ENCODE results near the gene PLPP2. TPM values are rescaled to one million over a fixed set of nuclear protein-coding genes. Genes with fewer than 3 reads are reported as not detected.
"Not testable (repeated sequence)": the region's sequence is repeated elsewhere in the genome, so short reads cannot be mapped to it uniquely, and the experiment has no call there.

Gene PLPP2
- total and polyA plus RNA-seq, 9 of the 15 experiments (the other 6 are each of a cell fraction or from before 2014, with no cell fraction given), result 0.51 to 4.4 (median 2.2) TPM; not detected in 1

- BruUV-seq (replicated peaks); FAIRE-seq; H3K9me1 ChIP-seq (ENCODE audit: control insufficient read depth, insufficient read depth, low read length); H3K4me2 ChIP-seq (ENCODE audit: insufficient read depth, low read length); H3K9me3 ChIP-seq (replicated peaks; ENCODE audit: control insufficient read depth, insufficient read depth, low read depth, low read length); H4K20me1 ChIP-seq (replicated peaks; ENCODE audit: control insufficient read depth, insufficient read depth, low read length); POLR2A ChIA-PET; H2AFZ ChIP-seq (ENCODE audit: low read depth, low read length); H3K79me2 ChIP-seq (ENCODE audit: control insufficient read depth, insufficient read depth, low read length); in situ Hi-C loops (cut with MboI); DNase-seq (ENCODE audit: extremely low read depth in 1 of 4, low spot score in 3 of 4); H3K9ac ChIP-seq (ENCODE audit: insufficient read depth in 1 of 2, low read depth in 2 of 2, low read length in 2 of 2); H3K4me3 ChIP-seq; intact Hi-C loops (cut with micrococcal nuclease); ATAC-seq; H3K36me3 ChIP-seq (ENCODE audit: control insufficient read depth, insufficient read depth, low read length); H3K27ac ChIP-seq (ENCODE audit: extremely low read depth, low read depth, low read length); CTCF ChIA-PET (ENCODE audit: low intra/inter-chr PET ratio): not testable (repeated sequence)
- peak in 1 of 2 experiments; percentile 77; a peak in 2 of 4 replicates for TF ChIP-seq MLLT1 (IDR thresholded peaks at IDR 0.05)
- TF ChIP-seq EGR1 (conservative IDR thresholded peaks at IDR 0.05), result peak; percentile 68
- Histone ChIP-seq H3K27me3 (ENCODE audit: control insufficient read depth in 2 of 2, insufficient read depth in 2 of 2, low read length in 2 of 2) (peaks cover 23 to 26% of the 10 kb centered on the region in 2 experiments; a peak in 4 of 5 replicates), H3K4me1 (replicated peaks in 1 of 2; ENCODE audit: control insufficient read depth in 2 of 2, insufficient read depth in 2 of 2, low read length in 2 of 2) (peaks cover 0 to 11% of the 10 kb centered on the region in 2 experiments; a peak in 3 of 5 replicates)
- 4% methylated on average over 5 of the region's 12 CpGs for WGBS (ENCODE audit: insufficient coverage, low coverage, missing lambda C conversion rate)
Measured at GRCh38 chr19:270766-271318, 20.4 kb downstream of the PLPP2 start.

DNA sequence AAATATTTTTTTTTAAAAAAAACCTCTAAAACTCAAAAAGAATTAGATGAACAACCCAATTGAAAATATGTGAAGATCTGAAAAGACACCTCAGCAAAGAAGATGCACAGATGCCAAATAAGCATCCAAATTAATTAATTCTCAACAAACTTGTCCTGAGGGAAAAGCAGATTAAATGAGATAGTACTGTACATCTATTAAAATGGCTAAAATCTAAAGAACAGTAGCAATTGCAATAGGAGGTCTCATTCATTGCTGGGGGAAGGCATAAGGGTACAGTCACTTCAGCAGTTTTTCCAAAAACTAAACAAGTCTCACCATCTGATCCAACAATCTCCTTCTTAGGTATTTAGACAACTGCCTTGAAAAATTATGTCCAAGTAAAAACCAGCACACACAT is 22.0 kb downstream of the PLPP2 start:
- CTCF ChIA-PET (ENCODE audit: low intra/inter-chr PET ratio), result interaction anchor here (1.0 kb wide), 1 partner anchor 26 kb away, joined by 3 read pairs; no protein-coding TSS in a partner anchor
- Histone ChIP-seq H3K4me1 (replicated peaks in 1 of 2; ENCODE audit: control insufficient read depth in 2 of 2, insufficient read depth in 2 of 2, low read length in 2 of 2) (peaks cover 0 to 11% of the 10 kb centered on the region in 2 experiments; a peak in 3 of 5 replicates), H3K27ac (ENCODE audit: extremely low read depth, low read depth, low read length) (no peak overlapping the region), H3K79me2 (ENCODE audit: control insufficient read depth, insufficient read depth, low read length) (no peaks in the 10 kb centered on the region), H3K4me3 (no peak overlapping the region), H3K9me1 (ENCODE audit: control insufficient read depth, insufficient read depth, low read length) (no peaks in the 10 kb centered on the region), H4K20me1 (replicated peaks; ENCODE audit: control insufficient read depth, insufficient read depth, low read length) (no peaks in the 10 kb centered on the region), H3K9me3 (replicated peaks; ENCODE audit: control insufficient read depth, insufficient read depth, low read depth, low read length) (no peaks in the 10 kb centered on the region; the same call in 1 of the 2 replicates), H3K4me2 (ENCODE audit: insufficient read depth, low read length) (no peak overlapping the region), H3K36me3 (ENCODE audit: control insufficient read depth, insufficient read depth, low read length) (no peaks in the 10 kb centered on the region), H3K9ac (ENCODE audit: insufficient read depth in 1 of 2, low read depth in 2 of 2, low read length in 2 of 2) (no peak overlapping the region), H2AFZ (ENCODE audit: low read depth, low read length) (no peak overlapping the region), H3K27me3 (ENCODE audit: control insufficient read depth in 2 of 2, insufficient read depth in 2 of 2, low read length in 2 of 2) (peaks cover 15% of the 10 kb centered on the region in 2 experiments)
- POLR2A ChIA-PET, result no interaction called here
- BruUV-seq (replicated peaks), result no TSS peak
- intact Hi-C loops (cut with micrococcal nuclease), result no loop called here
- ATAC-seq (no peak), FAIRE-seq (no peak), DNase-seq (ENCODE audit: extremely low read depth in 1 of 4, low spot score in 3 of 4) (no peak)
- in situ Hi-C loops (cut with MboI), result no loop called here
- no peak for TF ChIP-seq IFI16 (CRISPR knock-in tag; IDR thresholded peaks at IDR 0.05)
- no peak for TF ChIP-seq ZNF143 (CRISPR knock-in tag; IDR thresholded peaks at IDR 0.05)
- TF ChIP-seq RBM34 (IDR thresholded peaks at IDR 0.05; ENCODE audit: borderline replicate concordance, insufficient read depth, low read length), result no peak
- no peak for TF ChIP-seq CBFA2T3 (IDR thresholded peaks at IDR 0.05)
- TF ChIP-seq, protein P1, sequence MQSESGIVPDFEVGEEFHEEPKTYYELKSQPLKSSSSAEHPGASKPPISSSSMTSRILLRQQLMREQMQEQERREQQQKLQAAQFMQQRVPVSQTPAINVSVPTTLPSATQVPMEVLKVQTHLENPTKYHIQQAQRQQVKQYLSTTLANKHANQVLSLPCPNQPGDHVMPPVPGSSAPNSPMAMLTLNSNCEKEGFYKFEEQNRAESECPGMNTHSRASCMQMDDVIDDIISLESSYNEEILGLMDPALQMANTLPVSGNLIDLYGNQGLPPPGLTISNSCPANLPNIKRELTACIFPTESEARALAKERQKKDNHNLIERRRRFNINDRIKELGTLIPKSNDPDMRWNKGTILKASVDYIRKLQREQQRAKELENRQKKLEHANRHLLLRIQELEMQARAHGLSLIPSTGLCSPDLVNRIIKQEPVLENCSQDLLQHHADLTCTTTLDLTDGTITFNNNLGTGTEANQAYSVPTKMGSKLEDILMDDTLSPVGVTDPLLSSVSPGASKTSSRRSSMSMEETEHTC (IDR thresholded peaks at IDR 0.05), result no peak
- TF ChIP-seq, protein P2, sequence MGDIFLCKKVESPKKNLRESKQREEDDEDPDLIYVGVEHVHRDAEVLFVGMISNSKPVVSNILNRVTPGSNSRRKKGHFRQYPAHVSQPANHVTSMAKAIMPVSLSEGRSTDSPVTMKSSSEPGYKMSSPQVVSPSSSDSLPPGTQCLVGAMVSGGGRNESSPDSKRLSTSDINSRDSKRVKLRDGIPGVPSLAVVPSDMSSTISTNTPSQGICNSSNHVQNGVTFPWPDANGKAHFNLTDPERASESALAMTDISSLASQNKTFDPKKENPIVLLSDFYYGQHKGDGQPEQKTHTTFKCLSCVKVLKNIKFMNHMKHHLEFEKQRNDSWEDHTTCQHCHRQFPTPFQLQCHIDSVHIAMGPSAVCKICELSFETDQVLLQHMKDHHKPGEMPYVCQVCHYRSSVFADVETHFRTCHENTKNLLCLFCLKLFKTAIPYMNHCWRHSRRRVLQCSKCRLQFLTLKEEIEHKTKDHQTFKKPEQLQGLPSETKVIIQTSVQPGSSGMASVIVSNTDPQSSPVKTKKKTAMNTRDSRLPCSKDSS (IDR thresholded peaks at IDR 0.05; ENCODE audit: low read depth, partially characterized antibody), result no peak

All from K562 (cell line).